ENCODE measurements around the gene FBXL4.

GRCh38 chr6:98909236-98909635 lies 38.5 kb downstream of the FBXL4 start:
- TF ChIP-seq CTCF (IDR thresholded peaks at IDR 0.05) (no peak), POLR2A (IDR thresholded peaks at IDR 0.05) (no peak)

All from testis (tissue), 2 donors.